Cardiac muscle cell (in vitro differentiated cells and primary cell): ENCODE results near the gene SEPTIN12. TPM values are rescaled to one million over a fixed set of nuclear protein-coding genes. Genes with fewer than 3 reads are reported as not detected.

Source experiments
- DNase-seq, 2 donors: peaks; one replicate each; pipeline versions ENCODE4 v3.0.0 to v3.0.0-alpha.2; 2010 to 2017; ENCODE audit warnings: low read depth in 1 of 2, low spot score in 1 of 2
- H3K27ac ChIP-seq: fragments of 200-600 bp; sonication (generic); 2 replicates; pipeline ENCODE4 v1.5.1; 2016
- H3K27me3 ChIP-seq: fragments of 200-600 bp; sonication (generic); 2 replicates; pipeline ENCODE4 v1.6.0; 2016; ENCODE audit warnings: control low read depth
- H3K36me3 ChIP-seq: fragments of 200-600 bp; sonication (generic); 2 replicates; pipeline ENCODE4 v1.5.1; 2016; ENCODE audit warnings: control low read depth
- H3K4me1 ChIP-seq: fragments of 200-600 bp; sonication (generic); 2 replicates; pipeline ENCODE4 v1.8.1; 2017; ENCODE audit warnings: low read depth, mild to moderate bottlenecking, mixed run types
- H3K4me3 ChIP-seq: fragments of 200-600 bp; sonication (generic); 2 replicates; pipeline ENCODE4 v1.5.1; 2016; ENCODE audit warnings: mild to moderate bottlenecking
- H3K9me3 ChIP-seq: fragments of 200-600 bp; sonication (generic); 2 replicates; pipeline ENCODE4 v1.5.1; 2017; ENCODE audit warnings: low read depth, mild to moderate bottlenecking, control low read depth
- CTCF ChIP-seq: IDR thresholded peaks from 2 replicates; pipeline ENCODE4 v1.5.1; 2012; ENCODE audit warnings: low read depth, mild to moderate bottlenecking, low read length
- polyA plus RNA-seq: library from polyadenylated mRNA; unstranded; fragments of >200 nt; fragmentation: Nextera tagmentation; extraction: Ambion mirVana; gene quantifications from 2 replicates; pipeline ENCODE4 v1.2.1, GENCODE V29; 2016
- total RNA-seq: library from RNA; depleted of rRNA; stranded (reverse); fragments of >200 nt; gene quantifications from 2 replicates; pipeline ENCODE4 v1.2.3, GENCODE V29; 2016

The SEPTIN12 gene
- total and polyA plus RNA-seq, 2 experiments from 2014 or later = 2.9 to 7.3 TPM

GRCh38 chr16:4755687-4756086 is 32.5 kb downstream of the SEPTIN12 start:
- no peaks in the 10 kb centered on the region for H3K4me1 ChIP-seq
- DNase-seq = no peak
- TF ChIP-seq CTCF = no peak
- no peaks in the 10 kb centered on the region for H3K27me3 ChIP-seq
- H3K36me3 ChIP-seq = peaks cover 37% of the 10 kb centered on the region
- no peak overlapping the region for H3K4me3 ChIP-seq
- H3K9me3 ChIP-seq = no peaks in the 10 kb centered on the region
- H3K27ac ChIP-seq = no peak overlapping the region

GRCh38 chr16:4754865-4755264 is 33.3 kb downstream of the SEPTIN12 start:
- no peak overlapping the region for H3K27ac ChIP-seq
- H3K4me3 ChIP-seq = no peak overlapping the region
- no peaks in the 10 kb centered on the region for H3K4me1 ChIP-seq
- H3K9me3 ChIP-seq = no peaks in the 10 kb centered on the region
- H3K27me3 ChIP-seq = no peaks in the 10 kb centered on the region
- no peak for DNase-seq
- H3K36me3 ChIP-seq = peaks cover 29% of the 10 kb centered on the region
- no peak for TF ChIP-seq CTCF

- no peak for DNase-seq
- Histone ChIP-seq H3K27me3 (no peaks in the 10 kb centered on the region), H3K36me3 (peaks cover 24% of the 10 kb centered on the region), H3K9me3 (no peaks in the 10 kb centered on the region), H3K4me1 (no peaks in the 10 kb centered on the region), H3K27ac (no peak overlapping the region), H3K4me3 (no peak overlapping the region)
- TF ChIP-seq CTCF = no peak
Measured at GRCh38 chr16:4753227-4753626, 34.9 kb downstream of the SEPTIN12 start.

DNA sequence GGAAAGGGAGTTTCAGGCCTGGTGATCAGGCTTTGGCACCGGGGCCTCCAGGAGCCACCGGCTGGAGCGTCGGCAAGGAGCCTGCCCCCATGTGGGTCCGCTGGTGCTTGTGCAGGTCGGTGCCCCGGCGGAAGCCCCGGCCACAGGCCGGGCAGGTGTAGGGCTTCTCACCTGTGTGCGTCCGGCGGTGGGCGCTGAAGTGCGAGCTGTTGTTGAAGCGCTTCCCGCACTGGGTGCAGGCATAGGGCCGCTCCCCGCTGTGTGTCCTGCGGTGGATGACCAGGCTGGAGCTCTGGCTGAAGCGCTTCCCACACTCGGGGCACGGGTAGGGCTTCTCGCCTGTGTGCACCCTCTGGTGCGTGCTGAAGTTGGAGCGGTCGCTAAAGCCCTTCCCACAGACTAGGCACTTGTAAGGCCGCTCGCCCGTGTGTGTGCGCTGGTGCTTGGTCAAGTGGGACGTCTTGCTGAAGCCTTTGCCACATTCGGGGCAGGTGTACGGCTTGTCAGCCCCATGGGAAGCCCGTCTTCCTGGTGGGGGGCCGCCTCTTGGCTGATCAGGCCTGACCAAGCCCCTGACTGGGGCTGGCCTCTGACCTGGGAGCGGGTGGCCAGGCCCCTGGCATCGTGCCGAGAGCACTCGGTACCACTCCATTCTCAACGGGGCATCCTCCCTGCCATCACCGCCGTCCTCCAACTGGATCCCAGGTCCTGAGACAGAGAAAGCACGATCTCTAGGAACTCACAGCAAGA is 35.6 kb downstream of the SEPTIN12 start:
- no peak for DNase-seq
- Histone ChIP-seq H3K27me3 (no peaks in the 10 kb centered on the region), H3K36me3 (peaks cover 21% of the 10 kb centered on the region), H3K4me1 (no peaks in the 10 kb centered on the region), H3K4me3 (no peak overlapping the region), H3K9me3 (no peaks in the 10 kb centered on the region), H3K27ac (no peak overlapping the region)
- TF ChIP-seq CTCF = no peak

DNA sequence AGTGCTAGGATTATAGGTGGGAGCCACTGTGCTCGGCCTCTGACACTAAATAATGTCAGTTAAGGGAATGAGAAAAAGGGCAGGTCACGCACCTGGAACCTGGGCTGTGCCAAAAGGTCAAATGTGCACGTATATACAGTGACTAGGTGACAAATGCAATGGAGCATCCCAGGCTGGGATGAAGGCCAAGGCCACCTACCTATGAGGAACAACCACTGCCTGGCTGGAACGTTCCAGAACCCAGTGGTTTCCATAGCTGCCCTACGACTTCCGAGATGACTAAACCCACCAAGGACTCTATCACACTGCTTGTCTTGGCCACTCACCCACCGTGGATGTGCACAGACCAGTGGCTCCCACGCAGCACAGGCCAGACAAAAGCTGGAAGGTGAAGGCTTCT is 37.2 kb downstream of the SEPTIN12 start:
- H3K4me3 ChIP-seq = no peak overlapping the region
- H3K36me3 ChIP-seq = peaks cover 20% of the 10 kb centered on the region
- no peak overlapping the region for H3K27ac ChIP-seq
- H3K27me3 ChIP-seq = no peaks in the 10 kb centered on the region
- no peaks in the 10 kb centered on the region for H3K9me3 ChIP-seq
- TF ChIP-seq CTCF = no peak
- DNase-seq = no peak
- no peaks in the 10 kb centered on the region for H3K4me1 ChIP-seq
